ENCODE data around the gene SIAH1.
"Not testable (repeated sequence)": the region's sequence is repeated elsewhere in the genome, so short reads cannot be mapped to it uniquely, and the experiment has no call there.

SIAH1 gene

GRCh38 chr16:48385253-48386150 is at the start of gene SIAH1:
Gene SIAH1, minus strand, starts transcription at chr16:48385413. Its CDS starts 22,985 bp downstream, at chr16:48362428.
- ATAC-seq: peak; percentile 78 to 86

- ATAC-seq: no peak
Measured at GRCh38 chr16:48434653-48435317, 49.6 kb upstream of the SIAH1 start.

- ATAC-seq: no peak
Measured at GRCh38 chr16:48433850-48434530, 48.8 kb upstream of the SIAH1 start.

GRCh38 chr16:48433116-48433849 is 48.1 kb upstream of the SIAH1 start:
- no peak for ATAC-seq

GRCh38 chr16:48432136-48432535 is 46.9 kb upstream of the SIAH1 start:
- no peak for ATAC-seq

GRCh38 chr16:48430890-48431289 is 45.7 kb upstream of the SIAH1 start:
- ATAC-seq: peak in 1 of 2 donors; percentile 30

GRCh38 chr16:48426244-48427141 is 41.3 kb upstream of the SIAH1 start:
- no peak for ATAC-seq

- no peak for ATAC-seq
Measured at GRCh38 chr16:48422537-48422936, 37.3 kb upstream of the SIAH1 start.

GRCh38 chr16:48421741-48422140 is 36.5 kb upstream of the SIAH1 start:
- ATAC-seq: no peak

GRCh38 chr16:48420437-48420836 is 35.2 kb upstream of the SIAH1 start:
- ATAC-seq: no peak

GRCh38 chr16:48416617-48417016 is 31.4 kb upstream of the SIAH1 start:
- not testable (repeated sequence) for ATAC-seq

GRCh38 chr16:48413272-48413671 is 28.1 kb upstream of the SIAH1 start:
- no peak for ATAC-seq

- no peak for ATAC-seq
Measured at GRCh38 chr16:48409839-48410632, 24.8 kb upstream of the SIAH1 start.

GRCh38 chr16:48408688-48409087 is 23.5 kb upstream of the SIAH1 start:
- ATAC-seq: no peak

GRCh38 chr16:48405907-48406306 is 20.7 kb upstream of the SIAH1 start:
- ATAC-seq: no peak

GRCh38 chr16:48405153-48405552 is 19.9 kb upstream of the SIAH1 start:
- ATAC-seq: no peak

GRCh38 chr16:48402547-48402946 is 17.3 kb upstream of the SIAH1 start:
- not testable (repeated sequence) for ATAC-seq

- no peak for ATAC-seq
Measured at GRCh38 chr16:48395375-48395774, 10.2 kb upstream of the SIAH1 start.

GRCh38 chr16:48394355-48394703 is 9.1 kb upstream of the SIAH1 start:
- ATAC-seq: no peak

- peak; percentile 28 to 38 for ATAC-seq
Measured at GRCh38 chr16:48393485-48394354, 8.5 kb upstream of the SIAH1 start.

All from activated CD4-positive, CD25-positive, alpha-beta regulatory T cell treated with anti-CD3 and anti-CD28 coated beads, Interleukin-2, amount 50 U/mL, for 24 hours (primary cell).